ENCODE data around the gene BBOF1. TPM values are rescaled to one million over a fixed set of nuclear protein-coding genes. Genes with fewer than 3 reads are reported as not detected.

The BBOF1 gene
- total and polyA plus RNA-seq, 2 donors (not counting 1 experiment from before 2014, with no cell fraction given) = 0.49 to 2.6 TPM

DNA sequence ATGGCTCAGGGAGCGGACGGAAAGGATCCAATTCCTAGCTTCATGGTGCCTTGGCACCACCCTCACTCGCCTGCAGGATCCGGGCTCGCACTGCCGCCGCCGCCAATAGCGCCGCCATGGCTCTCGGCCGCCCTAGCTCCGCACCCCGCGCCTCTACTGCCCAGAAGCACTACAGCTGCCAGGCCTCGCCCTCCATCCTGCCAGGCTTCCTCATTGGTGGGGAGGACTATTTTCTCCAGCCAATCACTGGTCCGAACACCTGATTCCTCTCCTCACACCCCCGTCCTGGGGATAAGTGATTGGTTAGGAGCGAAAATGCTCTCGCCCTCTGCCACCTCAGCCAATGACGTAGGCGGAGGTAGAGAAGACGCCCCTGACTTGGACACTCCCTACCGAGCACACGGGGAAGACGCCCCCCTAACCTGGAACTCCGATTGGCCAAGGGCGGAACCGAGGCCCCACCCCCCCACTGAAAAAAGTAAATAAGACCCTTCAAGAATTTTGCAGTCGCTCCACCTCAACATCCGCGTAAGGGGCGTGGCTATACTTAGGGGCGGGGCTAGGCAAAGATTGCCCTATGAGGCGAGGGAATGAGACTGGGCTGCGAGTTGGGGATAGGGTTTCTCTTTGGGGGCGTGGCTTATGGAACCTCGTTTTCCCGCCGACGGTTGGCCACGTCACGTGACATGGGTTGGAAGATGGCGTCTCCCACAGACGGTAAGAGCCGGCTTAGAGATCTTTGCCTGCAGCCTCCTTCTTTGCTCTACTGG lies 65.3 kb downstream of the BBOF1 start, which contains the start of the genes ALDH6A1 and LIN52:
TSS of gene ALDH6A1 (minus strand) at position 177 of the 770 bp plus-strand sequence. CDS start at position 118, 59 bp downstream.
TSS of gene LIN52 (plus strand) at position 680 of the 770 bp plus-strand sequence. CDS start at position 699, 19 bp downstream.
- Histone ChIP-seq H3K79me2 (ENCODE audit: control insufficient read depth, insufficient read depth, low read length) (peaks cover 54% of the 10 kb centered on the region), H3K4me2 (replicated peaks; ENCODE audit: low read depth, low read length, poor library complexity, severe bottlenecking) (peak within 1 kb of the TSS; percentile 93), H3K36me3 (replicated peaks in 1 of 2; ENCODE audit: control extremely low read depth in 1 of 2, control insufficient read depth in 1 of 2, extremely low read depth in 1 of 2, insufficient read depth in 2 of 2, low read length in 1 of 2) (no peaks in the 10 kb centered on the region), H3K4me1 (ENCODE audit: control insufficient read depth in 2 of 2, insufficient read depth in 2 of 2, low read length in 2 of 2) (peaks cover 23 to 24% of the 10 kb centered on the region in 2 donors), H3K9ac (ENCODE audit: low read length) (peak within 1 kb of the TSS; percentile 79), H3K27me3 (replicated peaks in 1 of 4; ENCODE audit: control extremely low read depth in 1 of 4, control insufficient read depth in 3 of 4, insufficient read depth in 4 of 4, low read length in 3 of 4) (no peaks in the 10 kb centered on the region), H3K9me3 (ENCODE audit: control extremely low read depth in 1 of 3, control insufficient read depth in 2 of 3, insufficient read depth in 1 of 3, low read length in 2 of 3) (no peaks in the 10 kb centered on the region), H2AFZ (ENCODE audit: insufficient read depth, low read depth, low read length, poor library complexity, severe bottlenecking) (peak within 1 kb of the TSS; percentile 97), H4K20me1 (ENCODE audit: control insufficient read depth, insufficient read depth, low read length, poor library complexity, severe bottlenecking) (no peaks in the 10 kb centered on the region), H3K4me3 (ENCODE audit: control extremely low read depth in 1 of 5, extremely low read depth in 1 of 5, insufficient read depth in 1 of 5, low read depth in 2 of 5, low read length in 4 of 5) (peak within 1 kb of the TSS; percentile 75 to 79 (median 77)), H3K27ac (ENCODE audit: low read length in 2 of 2) (peak within 1 kb of the TSS; percentile 34 to 79)
- ChIA-PET POLR2A (interaction anchor here (0.5 to 1.3 kb wide), 2 partner anchors 13 to 1026 kb away, joined by 3 read pairs; partner anchors contain the start of gene RBM25), CTCF (no interaction called here)
- peak within 1 kb of the TSS; percentile 95 for H3K4me3 Mint-ChIP-seq
- ATAC-seq (ENCODE audit: low read depth) (peak; percentile 85), DNase-seq (peak; percentile 100)
- no peaks in the 10 kb centered on the region for H3K27me3 Mint-ChIP-seq
- intact Hi-C loops (cut with micrococcal nuclease) = loop anchor here (1.0 to 5.0 kb wide), 4 partner anchors 65 to 678 kb away; partner anchors contain the start of genes BBOF1, COQ6, ENTPD5 and FAM161B
- H3K27ac Mint-ChIP-seq = peak within 1 kb of the TSS; percentile 88
- H3K9me3 Mint-ChIP-seq (ENCODE audit: insufficient read depth) = no peaks in the 10 kb centered on the region
- H3K4me1 Mint-ChIP-seq = peaks cover 35% of the 10 kb centered on the region
- 0% methylated on average over 35 of the region's 46 CpGs for WGBS (ENCODE audit: insufficient coverage)
- no peak for TF ChIP-seq EZH2 (IDR thresholded peaks at IDR 0.05; ENCODE audit: borderline replicate concordance, insufficient read depth, low read depth, low read length, poor library complexity, severe bottlenecking)
- TF ChIP-seq CTCF (IDR thresholded peaks at IDR 0.05) = no peak
